Caco-2 (cell line): ENCODE measurements around the gene SAFB2. TPM values are rescaled to one million over a fixed set of nuclear protein-coding genes. Genes with fewer than 3 reads are reported as not detected.

Source experiments
- BruUV-seq: library from RNA; stranded (reverse); fragments of 400-500 nt; replicated peaks from 2 replicates; lab custom pipeline; 2021; lab: Mats Ljungman, UMichigan
- CTCF ChIA-PET: fragments of 300-600 bp; sonication (Branson Sonifier 250); formaldehyde crosslinking; loops from one replicate; lab custom pipeline; 2022; ENCODE audit warnings: antibody characterized with exemption; lab: Charles Lee
- POLR2A ChIA-PET: fragments of 300-600 bp; sonication (Branson Sonifier 250); formaldehyde crosslinking; loops from one replicate; lab custom pipeline; 2022; ENCODE audit warnings: antibody characterized with exemption; lab: Charles Lee
- DNase-seq, 2 experiments: peaks; one replicate each; pipeline versions ENCODE4 v3.0.0 to v3.0.0-alpha.2; 2020 to 2022
- H3K27me3 ChIP-seq: replicated peaks from 2 replicates; pipeline ENCODE4 v1.6.0; 2011; ENCODE audit warnings: low read length; ENCODE audit not compliant: control insufficient read depth, insufficient read depth
- H3K36me3 ChIP-seq: 2 replicates; pipeline ENCODE4 v1.5.1; 2011; ENCODE audit warnings: low read length; ENCODE audit not compliant: control insufficient read depth, insufficient read depth
- H3K4me1 ChIP-seq: fragments of 250-450 bp; sonication (Bioruptor Pico); 2 replicates; pipeline ENCODE4 v1.5.1; 2020; ENCODE audit warnings: mild to moderate bottlenecking
- H3K4me3 ChIP-seq: 2 replicates; pipeline ENCODE4 v1.5.1; 2011; ENCODE audit warnings: low read depth, mild to moderate bottlenecking, control low read depth, low read length
- H3K9me3 ChIP-seq: fragments of 250-450 bp; sonication (Bioruptor Pico); 2 replicates; pipeline ENCODE4 v1.5.1; 2020; ENCODE audit warnings: mild to moderate bottlenecking, moderate library complexity
- H3K27ac Mint-ChIP-seq: one replicate; pipeline ENCODE4 v1.8.0; 2022; ENCODE audit warnings: mixed read lengths; ENCODE audit not compliant: unreplicated experiment
- H3K27me3 Mint-ChIP-seq: one replicate; pipeline ENCODE4 v1.8.0; 2022; ENCODE audit warnings: mixed read lengths; ENCODE audit not compliant: insufficient read depth, unreplicated experiment
- H3K36me3 Mint-ChIP-seq: one replicate; pipeline ENCODE4 v1.8.0; 2022; ENCODE audit warnings: mild to moderate bottlenecking, mixed read lengths; ENCODE audit not compliant: insufficient read depth, unreplicated experiment
- H3K4me1 Mint-ChIP-seq: one replicate; pipeline ENCODE4 v1.8.0; 2022; ENCODE audit warnings: low read depth, mixed read lengths; ENCODE audit not compliant: unreplicated experiment
- H3K4me3 Mint-ChIP-seq: one replicate; pipeline ENCODE4 v1.8.0; 2022; ENCODE audit warnings: mild to moderate bottlenecking, moderate library complexity, mixed read lengths; ENCODE audit not compliant: unreplicated experiment
- H3K9me3 Mint-ChIP-seq: one replicate; pipeline ENCODE4 v1.8.0; 2022; ENCODE audit warnings: mixed read lengths; ENCODE audit not compliant: unreplicated experiment
- intact Hi-C: fragments of 100-400 bp; cut with micrococcal nuclease; formaldehyde crosslinking; loops from one replicate; pipeline ENCODE4 v1.10.0; 2022; ENCODE audit not compliant: unreplicated experiment
- total RNA-seq: library from RNA; stranded (reverse); gene quantifications from 2 replicates; pipeline ENCODE4 v1.2.3, GENCODE V29; 2022
- TF ChIP-seq, protein P1 (sequence below), 2 experiments: fragments of 200-600 bp in 1 of 2; IDR thresholded peaks; 1 replicate in 1 of 2; 2 replicates in 1 of 2; pipeline versions ENCODE4 v1.5.1 to v1.8.0; 2011 to 2022; ENCODE audit warnings: antibody characterized with exemption in 1 of 2, control low read depth in 1 of 2, inconsistent platforms in 1 of 2, low read depth in 1 of 2, low read length in 1 of 2, mild to moderate bottlenecking in 1 of 2, moderate library complexity in 1 of 2; ENCODE audit not compliant: insufficient read depth in 1 of 2, severe bottlenecking in 1 of 2, unreplicated experiment in 1 of 2

Gene SAFB2
- total RNA-seq, 1 experiment from 2014 or later = 81.3 TPM

DNA sequence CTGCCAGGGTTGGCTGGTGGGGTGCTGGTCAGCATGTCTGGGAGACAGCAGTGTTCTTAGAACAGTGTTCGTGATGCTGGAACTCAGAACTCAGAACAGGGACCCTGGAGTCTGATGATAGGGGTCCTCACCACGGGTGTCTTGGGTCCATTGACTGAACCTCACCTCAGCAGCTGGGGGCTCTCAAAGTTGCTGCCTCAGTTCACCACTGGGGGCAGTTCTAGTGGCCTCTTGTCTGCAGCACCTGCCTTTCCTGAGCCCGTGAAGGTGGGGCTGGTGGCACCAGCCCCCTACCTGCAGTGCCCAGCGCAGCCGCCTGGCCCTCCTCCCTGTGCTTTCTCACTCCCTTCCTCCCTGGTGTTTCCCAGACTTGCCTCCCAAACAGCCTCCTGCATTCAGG, 28.8 kb upstream of the SAFB2 start:
- no peaks in the 10 kb centered on the region for H3K4me1 ChIP-seq
- ChIA-PET CTCF (no interaction called here), POLR2A (no interaction called here)
- H3K4me3 ChIP-seq = no peak overlapping the region
- BruUV-seq = no TSS peak
- H3K9me3 ChIP-seq = no peaks in the 10 kb centered on the region
- TF ChIP-seq, protein P1, sequence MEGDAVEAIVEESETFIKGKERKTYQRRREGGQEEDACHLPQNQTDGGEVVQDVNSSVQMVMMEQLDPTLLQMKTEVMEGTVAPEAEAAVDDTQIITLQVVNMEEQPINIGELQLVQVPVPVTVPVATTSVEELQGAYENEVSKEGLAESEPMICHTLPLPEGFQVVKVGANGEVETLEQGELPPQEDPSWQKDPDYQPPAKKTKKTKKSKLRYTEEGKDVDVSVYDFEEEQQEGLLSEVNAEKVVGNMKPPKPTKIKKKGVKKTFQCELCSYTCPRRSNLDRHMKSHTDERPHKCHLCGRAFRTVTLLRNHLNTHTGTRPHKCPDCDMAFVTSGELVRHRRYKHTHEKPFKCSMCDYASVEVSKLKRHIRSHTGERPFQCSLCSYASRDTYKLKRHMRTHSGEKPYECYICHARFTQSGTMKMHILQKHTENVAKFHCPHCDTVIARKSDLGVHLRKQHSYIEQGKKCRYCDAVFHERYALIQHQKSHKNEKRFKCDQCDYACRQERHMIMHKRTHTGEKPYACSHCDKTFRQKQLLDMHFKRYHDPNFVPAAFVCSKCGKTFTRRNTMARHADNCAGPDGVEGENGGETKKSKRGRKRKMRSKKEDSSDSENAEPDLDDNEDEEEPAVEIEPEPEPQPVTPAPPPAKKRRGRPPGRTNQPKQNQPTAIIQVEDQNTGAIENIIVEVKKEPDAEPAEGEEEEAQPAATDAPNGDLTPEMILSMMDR (IDR thresholded peaks at IDR 0.05; ENCODE audit: insufficient read depth in 1 of 2, low read depth in 1 of 2, low read length in 1 of 2, severe bottlenecking in 1 of 2, unreplicated experiment in 1 of 2) = no peak
- H3K4me1 Mint-ChIP-seq = no peaks in the 10 kb centered on the region
- peaks cover 94% of the 10 kb centered on the region for H3K36me3 Mint-ChIP-seq
- intact Hi-C loops = no loop called here
- H3K4me3 Mint-ChIP-seq = no peak overlapping the region
- no peaks in the 10 kb centered on the region for H3K27me3 ChIP-seq
- H3K27me3 Mint-ChIP-seq = no peaks in the 10 kb centered on the region
- H3K27ac Mint-ChIP-seq = no peak overlapping the region
- H3K36me3 ChIP-seq = peaks cover 2% of the 10 kb centered on the region
- no peaks in the 10 kb centered on the region for H3K9me3 Mint-ChIP-seq
- no peak for DNase-seq

DNA sequence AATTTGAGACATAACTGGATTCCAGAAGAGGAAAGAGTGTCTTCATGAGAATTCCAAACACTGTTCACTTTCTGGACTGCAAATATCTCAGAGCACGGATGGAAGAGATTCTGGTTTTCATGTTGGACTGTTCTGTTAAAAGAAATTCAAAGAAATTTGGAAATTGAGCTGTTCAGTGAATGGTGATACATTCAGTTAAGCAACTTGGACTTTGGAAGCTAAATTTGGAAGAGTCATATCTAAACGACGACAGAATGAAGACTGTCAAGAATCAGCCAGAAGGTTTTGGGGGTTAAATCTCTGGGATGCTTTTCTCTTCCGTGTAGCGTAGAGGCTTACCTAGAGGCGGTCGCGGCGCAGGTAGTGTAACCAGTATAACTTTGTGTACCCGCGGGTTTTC, 25.9 kb upstream of the SAFB2 start:
- no peak overlapping the region for H3K4me3 Mint-ChIP-seq
- POLR2A ChIA-PET = interaction anchor here (0.5 kb wide), 1 partner anchor 22 kb away, joined by 3 read pairs; no protein-coding TSS in a partner anchor
- H3K9me3 Mint-ChIP-seq = no peaks in the 10 kb centered on the region
- H3K36me3 ChIP-seq = peaks cover 2% of the 10 kb centered on the region; the same call in 1 of the 2 replicates
- no peaks in the 10 kb centered on the region for H3K4me1 Mint-ChIP-seq
- no peaks in the 10 kb centered on the region for H3K27me3 ChIP-seq
- CTCF ChIA-PET = no interaction called here
- no peak overlapping the region for H3K27ac Mint-ChIP-seq
- BruUV-seq = no TSS peak
- DNase-seq = no peak
- TF ChIP-seq, protein P1 (IDR thresholded peaks at IDR 0.05; ENCODE audit: insufficient read depth in 1 of 2, low read depth in 1 of 2, low read length in 1 of 2, severe bottlenecking in 1 of 2, unreplicated experiment in 1 of 2) = no peak
- H3K36me3 Mint-ChIP-seq = peaks cover 94% of the 10 kb centered on the region
- no peak overlapping the region for H3K4me3 ChIP-seq
- H3K4me1 ChIP-seq = no peaks in the 10 kb centered on the region
- no peaks in the 10 kb centered on the region for H3K9me3 ChIP-seq
- intact Hi-C loops = no loop called here
- no peaks in the 10 kb centered on the region for H3K27me3 Mint-ChIP-seq

DNA sequence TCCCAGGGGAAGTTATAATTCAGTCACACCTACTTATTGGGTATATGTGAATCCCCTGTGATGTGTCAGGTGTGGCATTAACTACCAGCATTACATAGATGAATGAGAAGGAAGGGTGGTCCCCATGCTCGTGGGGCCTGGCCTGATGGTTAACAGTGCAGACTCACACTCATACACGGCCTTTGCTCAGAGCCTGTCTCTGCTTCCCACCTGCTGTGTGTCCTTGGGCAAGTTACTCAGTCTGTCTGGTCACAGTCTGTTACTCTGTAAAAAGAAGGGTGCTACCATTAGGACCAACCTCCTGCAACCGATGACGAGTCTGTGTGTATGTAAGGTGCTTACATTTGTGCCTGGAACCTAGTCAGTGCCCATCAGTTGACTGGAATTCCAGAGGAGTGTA, 24.1 kb upstream of the SAFB2 start:
- Histone ChIP-seq H3K9me3 (no peaks in the 10 kb centered on the region), H3K4me3 (no peak overlapping the region), H3K36me3 (peaks cover 2% of the 10 kb centered on the region; the same call in 1 of the 2 replicates), H3K4me1 (no peaks in the 10 kb centered on the region), H3K27me3 (no peaks in the 10 kb centered on the region)
- Mint-ChIP-seq H3K36me3 (peaks cover 94% of the 10 kb centered on the region), H3K27ac (no peak overlapping the region), H3K4me1 (no peaks in the 10 kb centered on the region), H3K4me3 (no peak overlapping the region), H3K9me3 (no peaks in the 10 kb centered on the region), H3K27me3 (no peaks in the 10 kb centered on the region)
- CTCF ChIA-PET = no interaction called here
- TF ChIP-seq, protein P1 (IDR thresholded peaks at IDR 0.05; ENCODE audit: insufficient read depth in 1 of 2, low read depth in 1 of 2, low read length in 1 of 2, severe bottlenecking in 1 of 2, unreplicated experiment in 1 of 2) = no peak
- no peak for DNase-seq
- no TSS peak for BruUV-seq
- intact Hi-C loops = no loop called here
- POLR2A ChIA-PET = no interaction called here
